HEK293T (cell line): Measurements from ENCODE around the gene CCL24.
"Not testable (repeated sequence)": the region's sequence is repeated elsewhere in the genome, so short reads cannot be mapped to it uniquely, and the experiment has no call there.

Experiments
- CTCF ChIA-PET: fragments of 350-600 bp; formaldehyde crosslinking; extraction: SDS; loops from one replicate; lab custom pipeline; 2021; ENCODE audit warnings: antibody characterized with exemption, inconsistent platforms; lab: Yijun Ruan, JAX
- POLR2A ChIA-PET: fragments of 350-600 bp; formaldehyde crosslinking; extraction: SDS; loops from one replicate; lab custom pipeline; 2020; ENCODE audit warnings: antibody characterized with exemption, inconsistent platforms; lab: Yijun Ruan, JAX
- DNase-seq: peaks from one replicate; pipeline ENCODE4 v3.0.0; 2012; ENCODE audit warnings: mixed read lengths; ENCODE audit errors: extremely low spot score
- ARNT ChIP-seq: fragments of 450-650 bp; IDR thresholded peaks from 2 replicates; pipeline ENCODE4 v1.6.1; 2017; ENCODE audit warnings: mild to moderate bottlenecking
- BHLHE40 ChIP-seq: fragments of 450-650 bp; IDR thresholded peaks from 2 replicates; pipeline ENCODE4 v1.6.1; 2016; ENCODE audit warnings: mild to moderate bottlenecking, moderate library complexity, borderline replicate concordance
- CTBP1 ChIP-seq: fragments of 450-650 bp; IDR thresholded peaks from 2 replicates; pipeline ENCODE4 v1.6.1; 2016; ENCODE audit warnings: borderline replicate concordance
- ELF4 ChIP-seq: fragments of 450-650 bp; IDR thresholded peaks from 2 replicates; pipeline ENCODE4 v1.6.1; 2017; ENCODE audit warnings: antibody characterized with exemption
- FOXA1 ChIP-seq: fragments of 450-650 bp; IDR thresholded peaks from 2 replicates; pipeline ENCODE4 v1.6.1; 2016; ENCODE audit warnings: mild to moderate bottlenecking
- FOXK2 ChIP-seq: fragments of 450-650 bp; IDR thresholded peaks from 2 replicates; pipeline ENCODE4 v1.6.1; 2016; ENCODE audit warnings: mild to moderate bottlenecking
- FOXM1 ChIP-seq: fragments of 450-650 bp; IDR thresholded peaks from 2 replicates; pipeline ENCODE4 v1.6.1; 2017; ENCODE audit warnings: mild to moderate bottlenecking, borderline replicate concordance
- HDGF ChIP-seq: fragments of 450-650 bp; IDR thresholded peaks from 2 replicates; pipeline ENCODE4 v1.6.1; 2017; ENCODE audit warnings: antibody characterized with exemption, borderline replicate concordance
- L3MBTL2 ChIP-seq: fragments of 450-650 bp; conservative IDR thresholded peaks from 2 replicates; pipeline ENCODE4 v1.6.1; 2016; ENCODE audit warnings: mild to moderate bottlenecking
- LEF1 ChIP-seq: fragments of 450-650 bp; IDR thresholded peaks from 2 replicates; pipeline ENCODE4 v1.6.1; 2017; ENCODE audit warnings: mild to moderate bottlenecking, borderline replicate concordance
- NFRKB ChIP-seq: fragments of 450-650 bp; IDR thresholded peaks from 2 replicates; pipeline ENCODE4 v1.6.1; 2016; ENCODE audit warnings: mild to moderate bottlenecking, moderate library complexity
- SP1 ChIP-seq: fragments of 450-650 bp; IDR thresholded peaks from 2 replicates; pipeline ENCODE4 v1.6.1; 2017
- SUZ12 ChIP-seq: fragments of 450-650 bp; IDR thresholded peaks from 2 replicates; pipeline ENCODE4 v1.6.1; 2016; ENCODE audit warnings: mild to moderate bottlenecking
- TARDBP ChIP-seq: fragments of 450-650 bp; IDR thresholded peaks from 2 replicates; pipeline ENCODE4 v1.6.1; 2016
- ZNF384 ChIP-seq: fragments of 450-650 bp; IDR thresholded peaks from 2 replicates; pipeline ENCODE4 v1.6.1; 2016
- TF ChIP-seq, protein P1 (sequence below): fragments of 450-650 bp; IDR thresholded peaks from 2 replicates; pipeline ENCODE4 v1.6.1; 2016

CCL24 gene

DNA sequence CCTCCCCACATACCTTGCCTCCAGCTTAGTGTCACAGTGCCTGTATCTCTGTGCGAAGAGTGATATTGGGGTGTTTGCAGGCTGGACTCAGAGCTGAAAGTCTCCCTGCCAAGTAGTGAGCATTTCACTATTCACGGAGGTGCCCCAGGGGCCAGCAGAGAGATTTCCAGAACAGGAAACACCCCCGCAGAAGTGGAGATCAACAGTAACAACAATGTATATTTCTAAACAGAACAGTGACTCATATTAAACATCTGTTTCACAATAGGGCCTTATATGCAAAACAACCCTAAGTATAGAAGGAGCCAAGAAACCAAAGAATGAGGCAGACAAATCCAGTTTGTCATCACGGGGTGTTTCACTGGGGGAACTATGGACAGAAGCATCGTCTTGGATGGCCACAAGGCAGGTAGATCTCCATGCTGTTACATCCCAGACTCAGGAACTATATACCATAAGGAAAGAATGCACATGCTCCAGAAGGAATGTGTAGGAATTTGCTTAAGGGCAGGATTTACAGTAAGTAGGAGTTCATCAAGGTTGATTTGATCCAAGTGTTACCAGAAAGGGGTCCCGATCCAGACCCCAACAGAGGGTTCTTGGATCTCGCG lies 29.3 kb upstream of the CCL24 start:
- TF ChIP-seq CTBP1 (no peak), ZNF384 (no peak), FOXM1 (no peak), FOXA1 (no peak), NFRKB (no peak), HDGF (no peak), FOXK2 (no peak), SUZ12 (no peak), LEF1 (no peak), ELF4 (no peak), BHLHE40 (no peak), TARDBP (no peak), SP1 (no peak), ARNT (no peak), L3MBTL2 (no peak)
- TF ChIP-seq, protein P1, sequence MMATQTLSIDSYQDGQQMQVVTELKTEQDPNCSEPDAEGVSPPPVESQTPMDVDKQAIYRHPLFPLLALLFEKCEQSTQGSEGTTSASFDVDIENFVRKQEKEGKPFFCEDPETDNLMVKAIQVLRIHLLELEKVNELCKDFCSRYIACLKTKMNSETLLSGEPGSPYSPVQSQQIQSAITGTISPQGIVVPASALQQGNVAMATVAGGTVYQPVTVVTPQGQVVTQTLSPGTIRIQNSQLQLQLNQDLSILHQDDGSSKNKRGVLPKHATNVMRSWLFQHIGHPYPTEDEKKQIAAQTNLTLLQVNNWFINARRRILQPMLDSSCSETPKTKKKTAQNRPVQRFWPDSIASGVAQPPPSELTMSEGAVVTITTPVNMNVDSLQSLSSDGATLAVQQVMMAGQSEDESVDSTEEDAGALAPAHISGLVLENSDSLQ = no peak
- no peak for DNase-seq
- CTCF ChIA-PET = no interaction called here
- POLR2A ChIA-PET = no interaction called here

DNA sequence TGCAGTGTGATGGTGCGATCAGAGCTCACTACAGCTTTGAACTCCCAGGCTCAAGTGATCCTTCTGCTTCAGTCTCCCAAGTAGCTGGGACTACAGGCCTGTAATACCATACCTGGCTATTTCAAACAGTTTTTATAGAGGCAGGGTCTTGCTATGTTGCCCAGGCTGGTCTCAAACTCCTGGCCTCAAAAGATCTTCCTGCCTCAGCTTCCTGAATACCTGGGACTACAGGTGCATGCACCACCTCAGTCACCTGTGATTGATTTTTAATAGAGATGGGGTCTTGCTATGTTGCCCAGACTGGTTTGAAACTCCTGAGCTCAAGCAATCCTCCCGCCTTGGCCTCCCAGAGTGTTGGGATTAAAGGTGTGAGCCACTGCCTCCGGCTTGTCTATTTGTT lies 26.4 kb upstream of the CCL24 start:
- ChIA-PET POLR2A (no interaction called here), CTCF (interaction anchor here (0.7 kb wide), 1 partner anchor 77 kb away, joined by 5 read pairs; no protein-coding TSS in a partner anchor)
- TF ChIP-seq BHLHE40 = no peak
- TF ChIP-seq FOXM1 = no peak
- no peak for TF ChIP-seq L3MBTL2
- no peak for TF ChIP-seq LEF1
- no peak for TF ChIP-seq SP1
- TF ChIP-seq, protein P1 = no peak
- no peak for TF ChIP-seq CTBP1
- TF ChIP-seq HDGF = no peak
- no peak for TF ChIP-seq ZNF384
- no peak for TF ChIP-seq FOXA1
- TF ChIP-seq ARNT = no peak
- no peak for TF ChIP-seq NFRKB
- TF ChIP-seq TARDBP = no peak
- TF ChIP-seq ELF4 = no peak
- no peak for DNase-seq

DNA sequence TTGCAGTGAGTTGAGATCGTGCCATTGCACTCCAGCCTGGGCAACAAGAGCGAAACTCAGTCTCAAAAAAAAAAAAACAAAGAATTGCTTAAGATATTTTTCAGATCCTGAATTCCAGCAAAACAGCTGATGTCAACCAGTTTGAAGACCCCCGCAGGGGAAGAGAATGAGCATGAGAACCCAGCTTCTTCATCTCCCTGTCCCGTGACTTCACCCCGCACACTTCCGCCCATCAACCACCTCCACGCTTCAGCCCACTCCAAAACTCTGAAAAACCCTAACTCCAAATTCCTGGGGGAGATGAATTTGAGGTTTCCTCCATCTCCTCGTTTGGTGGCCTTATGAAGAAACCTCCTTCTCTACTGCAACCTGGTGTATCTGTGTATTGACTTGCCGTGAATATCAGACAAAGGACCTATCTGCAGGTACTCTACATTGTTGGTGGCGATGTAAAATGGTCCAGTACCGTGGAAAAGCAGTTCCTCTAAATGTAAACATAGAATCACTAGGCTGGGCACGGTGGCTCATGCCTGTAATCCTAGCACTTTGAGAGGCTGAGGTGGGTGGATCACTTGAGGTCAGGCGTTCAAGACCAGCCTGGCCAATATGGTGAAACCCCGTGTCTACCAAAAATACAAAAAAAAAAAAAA lies 24.8 kb upstream of the CCL24 start:
- CTCF ChIA-PET, DNase-seq, POLR2A ChIA-PET: not testable (repeated sequence)

DNA sequence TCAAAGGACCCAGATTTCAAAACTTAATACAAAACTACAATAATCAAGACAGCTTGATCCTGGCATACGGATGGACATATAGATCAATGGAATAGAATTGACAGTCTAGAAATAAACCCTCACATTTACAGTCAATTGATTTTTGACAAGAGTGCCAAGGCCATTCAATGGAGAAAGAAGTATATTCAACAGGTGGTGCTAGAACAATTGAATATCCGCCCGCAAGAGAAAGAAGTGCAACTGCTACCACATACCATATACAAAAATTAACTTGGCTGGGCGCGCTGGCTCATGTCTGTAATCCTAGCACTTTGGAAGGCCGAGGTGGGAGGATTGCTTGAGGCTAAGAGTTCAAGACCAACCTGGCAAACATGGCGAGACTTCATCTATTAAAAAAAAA lies 23.2 kb upstream of the CCL24 start:
- POLR2A ChIA-PET = no interaction called here
- CTCF ChIA-PET = no interaction called here

DNA sequence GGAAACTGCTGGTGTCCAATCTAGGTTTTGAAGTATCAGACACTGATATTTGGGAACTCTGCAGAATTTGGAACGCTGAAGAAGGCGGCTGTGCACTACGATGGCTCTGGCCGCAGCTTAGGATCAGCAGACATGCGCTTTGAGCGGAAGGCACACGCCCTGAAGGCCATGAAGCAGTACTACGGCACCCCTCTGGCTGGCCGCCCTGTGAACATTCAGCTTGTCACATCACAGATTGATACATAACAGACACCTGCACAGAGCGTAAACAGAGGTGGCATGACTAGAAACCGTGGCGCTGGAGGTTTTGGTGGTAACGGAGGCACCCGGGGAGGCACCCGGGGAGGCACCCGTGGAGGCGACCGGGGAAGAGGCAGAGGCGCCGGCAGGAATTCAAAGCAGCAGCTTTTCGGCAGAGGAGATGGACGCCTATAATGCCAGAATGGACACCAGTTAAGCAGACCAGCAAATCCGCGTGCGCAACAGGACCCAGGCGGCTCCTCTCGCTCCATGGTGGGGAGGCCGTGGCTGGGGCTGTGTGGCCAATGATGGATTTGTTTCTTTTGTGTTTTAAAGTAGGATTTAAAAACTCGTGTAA lies 22.2 kb upstream of the CCL24 start:
- DNase-seq = no peak
- CTCF ChIA-PET = no interaction called here
- POLR2A ChIA-PET = no interaction called here
- TF ChIP-seq HDGF = no peak
- TF ChIP-seq TARDBP = no peak
- no peak for TF ChIP-seq FOXA1
- no peak for TF ChIP-seq SUZ12
- TF ChIP-seq L3MBTL2 = no peak
- no peak for TF ChIP-seq ZNF384

More for the DNA sequence above, 23.2 kb upstream of the CCL24 start:
- TF ChIP-seq L3MBTL2 (no peak), ARNT (no peak), LEF1 (no peak), ELF4 (no peak), TARDBP (no peak), ZNF384 (no peak), FOXK2 (no peak), CTBP1 (no peak), NFRKB (no peak), HDGF (no peak)
- no peak for DNase-seq

DNA sequence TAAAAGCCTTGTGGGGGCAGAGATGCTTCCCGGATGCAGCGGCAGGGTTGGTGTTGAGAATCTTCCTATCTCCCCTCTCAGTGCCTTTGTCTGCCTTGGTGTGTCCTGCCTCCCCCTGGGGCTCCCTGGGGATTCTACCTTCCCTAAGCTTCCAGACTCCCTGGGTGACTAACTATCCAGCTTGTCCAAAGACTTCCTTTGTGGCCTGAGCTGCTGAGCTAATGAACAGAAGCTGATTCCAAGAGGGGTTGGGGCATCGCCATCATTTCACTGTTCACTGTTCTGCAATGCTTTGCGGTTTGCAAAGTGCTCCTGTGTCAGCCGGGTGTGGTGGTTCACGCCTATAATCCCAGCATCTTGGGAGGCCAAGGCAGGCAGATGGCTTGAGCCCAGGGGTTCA lies 20.1 kb upstream of the CCL24 start:
- POLR2A ChIA-PET, CTCF ChIA-PET, DNase-seq: not testable (repeated sequence)

DNA sequence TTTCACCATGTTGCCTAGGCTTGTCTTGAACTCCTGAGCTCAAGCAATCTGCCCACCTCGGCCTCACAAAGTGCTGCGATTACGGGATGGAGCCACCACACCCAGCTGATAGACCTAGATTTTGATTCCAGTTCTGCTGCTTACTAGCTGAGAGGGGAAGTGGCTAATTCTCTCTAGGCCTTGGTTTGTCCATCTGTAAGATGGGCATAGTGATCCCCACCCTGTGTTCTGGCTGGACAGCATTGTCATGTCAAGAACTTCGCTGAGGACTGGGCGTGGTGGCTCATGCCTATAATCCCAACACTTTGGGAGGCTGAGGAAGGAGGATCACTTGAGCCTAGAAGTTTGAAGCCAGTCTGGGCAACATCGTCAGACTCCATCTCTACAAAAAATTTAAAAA lies 17.4 kb upstream of the CCL24 start:
- DNase-seq = no peak
- CTCF ChIA-PET = no interaction called here
- POLR2A ChIA-PET = no interaction called here
- TF ChIP-seq SP1 (no peak), ELF4 (no peak), L3MBTL2 (no peak), ZNF384 (no peak), NFRKB (no peak), BHLHE40 (no peak), FOXK2 (no peak), FOXA1 (no peak), FOXM1 (no peak), SUZ12 (no peak)

DNA sequence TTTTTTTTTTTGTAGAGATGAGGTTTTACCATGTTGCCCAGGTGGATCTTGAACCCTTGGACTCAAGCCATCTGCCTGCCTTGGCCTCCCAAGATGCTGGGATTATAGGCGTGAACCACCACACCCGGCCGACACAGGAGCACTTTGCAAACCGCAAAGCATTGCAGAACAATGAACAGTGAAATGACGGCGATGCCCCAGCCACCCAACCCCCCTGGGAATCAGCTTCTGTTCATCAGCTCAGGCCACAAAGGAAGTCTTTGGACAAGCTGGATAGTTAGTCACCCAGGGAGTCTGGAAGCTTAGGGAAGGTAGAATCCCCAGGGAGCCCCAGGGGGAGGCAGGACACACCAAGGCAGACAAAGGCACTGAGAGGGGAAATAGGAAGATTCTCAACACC lies 16.1 kb upstream of the CCL24 start:
- DNase-seq, POLR2A ChIA-PET, CTCF ChIA-PET: not testable (repeated sequence)
